ENCODE data around the gene EXOC3.

DNA sequence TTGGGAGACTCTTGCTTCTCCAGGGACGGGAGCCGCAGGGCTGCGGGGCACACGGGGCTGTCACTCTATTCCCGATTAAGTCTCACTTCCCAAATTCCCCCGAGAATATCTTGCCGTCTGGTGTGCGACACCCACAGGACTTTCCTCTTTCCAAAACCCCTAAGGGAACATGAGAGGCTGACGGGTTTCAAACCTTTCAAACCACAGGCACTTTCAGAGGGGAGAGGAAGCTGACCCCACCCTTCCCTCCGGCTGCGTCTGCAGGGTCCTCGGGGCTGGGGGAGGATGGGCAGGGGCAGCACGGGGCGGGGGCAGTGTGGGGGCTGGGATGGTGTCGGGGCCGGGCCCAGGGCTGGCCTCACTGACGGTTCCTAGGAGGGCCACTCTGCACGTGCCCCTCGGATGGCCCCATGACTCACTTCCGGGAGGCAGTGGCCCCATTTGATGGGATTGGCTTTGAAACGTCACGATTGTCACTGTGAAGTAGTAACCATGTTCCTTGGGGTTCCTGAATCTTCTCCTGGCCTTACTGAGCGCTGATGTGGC lies 43.0 kb downstream of the EXOC3 start:
- TF ChIP-seq EZH2phosphoT487 (IDR thresholded peaks at IDR 0.05; ENCODE audit: borderline replicate concordance) (no peak), CTCF (conservative IDR thresholded peaks at IDR 0.05; ENCODE audit: low read length) (no peak)
